ENCODE results near the gene RBM20. TPM values are rescaled to one million over a fixed set of nuclear protein-coding genes. Genes with fewer than 3 reads are reported as not detected.

The RBM20 gene
- total RNA-seq, 1 donor: under 0.01 TPM

DNA sequence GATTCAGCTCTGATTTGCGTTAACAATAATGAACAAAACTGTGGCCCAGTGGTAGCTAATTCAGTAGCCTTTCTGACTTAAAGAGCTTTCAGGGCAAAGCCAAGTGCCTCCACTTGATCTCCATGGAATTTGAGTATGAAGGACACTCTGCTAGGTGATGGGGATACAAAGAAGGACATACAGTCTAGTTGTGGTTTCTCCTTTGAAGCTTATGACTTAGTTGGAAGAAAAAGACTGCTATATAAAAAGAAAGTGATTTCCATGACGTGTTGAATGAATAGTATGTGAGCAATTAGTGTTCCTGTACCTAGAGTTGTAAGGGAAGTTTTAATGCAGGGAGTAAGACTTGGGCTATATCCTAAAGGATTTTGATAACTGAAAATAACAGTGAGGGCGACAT, 235.9 kb downstream of the RBM20 start:
- DNase-seq (ENCODE audit: low read depth in 2 of 3, low spot score in 2 of 3): no peak

DNA sequence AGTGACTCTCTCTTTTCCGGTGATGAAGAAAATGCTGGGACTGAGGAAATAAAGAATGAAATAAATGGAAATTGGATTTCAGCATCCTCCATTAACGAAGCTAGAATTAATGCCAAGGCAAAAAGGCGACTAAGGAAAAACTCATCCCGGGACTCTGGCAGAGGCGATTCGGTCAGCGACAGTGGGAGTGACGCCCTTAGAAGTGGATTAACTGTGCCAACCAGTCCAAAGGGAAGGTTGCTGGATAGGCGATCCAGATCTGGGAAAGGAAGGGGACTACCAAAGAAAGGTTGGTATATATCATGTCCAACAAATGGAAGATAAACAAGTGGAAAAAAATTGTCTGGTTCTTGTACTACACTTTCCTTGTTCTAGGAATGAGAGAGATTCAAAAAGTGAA, 237.1 kb downstream of the RBM20 start:
- DNase-seq (ENCODE audit: low read depth in 2 of 3, low spot score in 2 of 3): no peak

DNA sequence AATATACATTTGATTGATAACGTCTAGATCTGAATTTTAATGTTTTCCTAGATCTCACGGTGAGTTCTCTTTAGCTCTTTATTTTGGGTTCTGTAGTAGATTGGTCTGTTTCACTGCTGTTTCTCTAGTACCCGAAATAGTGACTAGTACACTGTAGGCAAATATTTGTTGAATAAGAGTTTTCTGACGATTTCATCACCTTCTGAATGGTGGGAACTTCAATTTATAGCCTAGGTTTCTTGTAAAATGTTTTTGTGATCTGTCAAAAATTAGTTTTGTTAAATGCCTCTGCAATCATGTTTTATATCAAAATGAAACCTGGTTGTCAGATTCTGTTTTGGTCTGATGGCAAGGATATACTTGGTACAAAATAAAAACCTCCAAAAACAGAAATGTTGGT, 237.8 kb downstream of the RBM20 start:
- DNase-seq (ENCODE audit: low read depth in 2 of 3, low spot score in 2 of 3): no peak

DNA sequence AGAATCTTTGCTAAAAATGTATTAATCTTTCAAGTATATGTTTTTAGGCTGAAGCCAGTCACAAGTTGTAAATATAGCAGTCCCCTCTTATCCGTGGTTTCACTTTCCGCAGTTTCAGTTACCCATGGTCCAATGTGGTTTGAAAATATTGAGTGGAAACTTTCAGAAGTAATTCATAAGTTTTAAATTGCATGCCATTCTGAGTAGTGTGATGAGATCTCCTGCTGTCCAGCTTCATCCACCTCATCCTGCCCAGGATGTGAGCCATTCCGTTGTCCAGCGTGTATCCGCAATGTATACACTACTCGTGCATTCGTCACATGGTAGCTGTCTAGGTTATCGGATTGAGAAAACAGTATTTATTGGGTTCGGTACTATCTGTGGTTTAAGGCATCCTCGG, 239.8 kb downstream of the RBM20 start:
- DNase-seq (ENCODE audit: low read depth in 2 of 3, low spot score in 2 of 3): no peak

DNA sequence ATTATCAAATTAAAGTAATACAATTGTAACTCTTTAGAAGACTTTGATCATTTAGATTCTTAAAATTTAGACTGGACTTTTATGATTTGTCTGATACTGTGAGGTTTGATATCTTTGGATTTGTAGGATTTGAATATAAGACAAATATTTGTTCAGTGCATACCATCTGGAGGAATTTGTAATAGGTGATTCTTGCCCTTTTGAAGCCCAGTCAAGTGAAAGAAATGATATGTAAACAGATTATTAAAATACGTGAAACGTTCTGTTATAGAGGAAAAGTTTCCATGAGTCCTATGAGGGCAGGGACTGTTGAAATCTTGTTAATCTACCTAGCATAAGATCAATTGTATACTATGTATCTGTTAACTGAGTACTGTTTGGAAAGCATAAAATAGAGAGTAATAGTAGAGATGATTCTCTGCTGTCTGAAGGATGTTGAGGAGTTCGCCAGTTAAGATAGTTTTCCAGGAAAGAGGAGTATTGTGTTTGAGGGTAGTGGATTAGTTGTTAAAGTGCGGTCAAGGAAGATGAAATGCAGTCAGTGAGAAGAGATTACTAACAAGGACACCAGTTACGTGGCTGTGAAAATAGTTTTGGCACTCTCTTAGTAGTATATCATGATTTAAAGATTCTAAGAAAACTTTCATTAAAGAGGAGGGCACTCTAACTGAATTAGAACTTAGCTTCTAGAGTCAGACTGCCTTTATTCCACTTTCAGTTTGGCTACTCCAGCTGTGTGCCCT, 242.0 kb downstream of the RBM20 start:
- no peak for DNase-seq (ENCODE audit: low read depth in 2 of 3, low spot score in 2 of 3)

DNA sequence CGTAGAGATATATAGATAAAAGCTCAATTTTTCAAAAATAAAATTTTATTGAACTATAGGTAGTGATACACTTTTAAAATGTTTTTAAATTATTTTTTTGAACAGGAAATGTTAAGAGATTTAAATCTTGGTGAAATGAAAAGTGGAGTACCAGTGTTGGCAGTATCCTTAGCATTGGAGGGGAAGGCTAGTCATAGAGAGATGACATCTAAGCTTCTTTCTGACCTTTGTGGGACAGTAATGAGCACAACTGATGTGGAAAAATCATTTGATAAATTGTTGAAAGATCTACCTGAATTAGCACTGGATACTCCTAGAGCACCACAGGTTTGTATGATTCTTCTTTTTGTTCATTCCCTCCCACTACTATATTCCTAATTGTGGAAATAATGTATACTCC, 243.4 kb downstream of the RBM20 start:
- DNase-seq (ENCODE audit: low read depth in 2 of 3, low spot score in 2 of 3): no peak

Small RNAs within 50 kb of the gene (small RNA-seq; reads per million reads assigned to genes)
- gene RF00019 (not detected), gene RN7SKP288 (not detected), gene RNA5SP327 (not detected)

Other genes starting within 250 kb of the RBM20 start
- 5.7 TPM for gene DUSP5, start 146.4 kb upstream of the RBM20 start, total RNA-seq
- 7.0 TPM for gene SMC3, start 76.6 kb upstream of the RBM20 start, total RNA-seq
- 53.9 TPM for gene PDCD4, start 227.6 kb downstream of the RBM20 start, total RNA-seq

Measured in hematopoietic multipotent progenitor cell (in vitro differentiated cells).